ENCODE measurements around the gene DHRSX. TPM values are rescaled to one million over a fixed set of nuclear protein-coding genes. Genes with fewer than 3 reads are reported as not detected.

DHRSX gene
- total and polyA plus RNA-seq, 2 donors (not counting 3 experiments of a cell fraction or from before 2014, with no cell fraction given): 27.1 to 37.7 TPM

DNA sequence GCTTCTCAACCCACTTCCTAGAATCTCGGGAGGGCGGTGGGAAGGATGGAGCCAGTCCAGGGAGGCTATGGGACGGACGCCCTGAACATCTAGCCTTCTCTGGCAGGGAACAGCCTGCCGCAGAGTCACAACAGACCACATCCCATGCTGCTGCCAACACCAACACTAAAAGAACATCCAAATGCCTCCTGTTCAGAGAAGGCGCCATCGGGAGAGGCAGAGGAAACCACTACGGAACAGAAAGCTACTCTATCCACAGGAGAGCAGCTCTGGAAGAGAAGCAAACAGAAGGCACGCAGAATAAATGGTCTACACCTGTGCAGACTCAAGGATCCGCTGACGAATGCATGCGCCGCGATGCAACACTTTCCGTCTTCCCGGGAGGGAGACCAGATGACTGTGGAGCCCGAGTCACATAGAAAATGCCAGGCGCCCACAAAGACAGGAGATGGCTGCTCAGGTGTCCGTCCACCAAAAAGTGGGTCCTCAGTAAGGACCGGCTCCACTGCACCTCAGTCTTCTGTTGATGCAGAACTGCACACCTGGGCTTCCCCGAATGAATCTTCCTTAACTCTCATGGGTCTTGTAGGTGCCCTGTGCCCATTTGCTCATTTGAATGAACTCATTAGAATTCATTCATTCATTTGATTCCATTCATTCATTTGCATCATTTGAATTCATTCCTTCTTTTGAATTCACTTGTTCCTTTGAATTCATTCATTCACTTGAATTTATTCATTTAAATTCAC, 217.5 kb downstream of the DHRSX start:
- POLR2A ChIA-PET: no interaction called here
- intact Hi-C loops (cut with micrococcal nuclease) (no loop called here), dilution Hi-C loops (cut with MboI; ENCODE audit: extremely low pct_ligation_motif_present, low sequenced_read_pairs) (no loop called here)
- H3K9me1 ChIP-seq (replicated peaks; ENCODE audit: control insufficient read depth, extremely low read depth, insufficient read depth, low read length): no peaks in the 10 kb centered on the region
- no peaks in the 10 kb centered on the region for H3K27me3 ChIP-seq (ENCODE audit: control insufficient read depth in 2 of 2, insufficient read depth in 2 of 2, low read length in 2 of 2)
- DNase-seq (ENCODE audit: low read depth, low spot score): no peak
- H2AFZ ChIP-seq (ENCODE audit: low read depth, low read length): no peak overlapping the region
- no peak overlapping the region for H3K4me3 ChIP-seq (replicated peaks in 1 of 3; ENCODE audit: insufficient read depth in 1 of 3, low read depth in 1 of 3, low read length in 3 of 3)
- no peaks in the 10 kb centered on the region for H3K4me1 ChIP-seq (ENCODE audit: control insufficient read depth, extremely low read depth, insufficient read depth, low read length)
- H3K9ac ChIP-seq (replicated peaks; ENCODE audit: extremely low read depth, insufficient read depth, low read length): no peak overlapping the region
- CTCF ChIA-PET: no interaction called here
- no peaks in the 10 kb centered on the region for H4K20me1 ChIP-seq (replicated peaks; ENCODE audit: control insufficient read depth, extremely low read depth, insufficient read depth, low read length)
- TF ChIP-seq GATA2 (IDR thresholded peaks at IDR 0.05; ENCODE audit: insufficient read depth, insufficient read length, low read depth, low read length): no peak
- TF ChIP-seq MYC (IDR thresholded peaks at IDR 0.05; ENCODE audit: low read depth, low read length): no peak
- TF ChIP-seq, protein P1, sequence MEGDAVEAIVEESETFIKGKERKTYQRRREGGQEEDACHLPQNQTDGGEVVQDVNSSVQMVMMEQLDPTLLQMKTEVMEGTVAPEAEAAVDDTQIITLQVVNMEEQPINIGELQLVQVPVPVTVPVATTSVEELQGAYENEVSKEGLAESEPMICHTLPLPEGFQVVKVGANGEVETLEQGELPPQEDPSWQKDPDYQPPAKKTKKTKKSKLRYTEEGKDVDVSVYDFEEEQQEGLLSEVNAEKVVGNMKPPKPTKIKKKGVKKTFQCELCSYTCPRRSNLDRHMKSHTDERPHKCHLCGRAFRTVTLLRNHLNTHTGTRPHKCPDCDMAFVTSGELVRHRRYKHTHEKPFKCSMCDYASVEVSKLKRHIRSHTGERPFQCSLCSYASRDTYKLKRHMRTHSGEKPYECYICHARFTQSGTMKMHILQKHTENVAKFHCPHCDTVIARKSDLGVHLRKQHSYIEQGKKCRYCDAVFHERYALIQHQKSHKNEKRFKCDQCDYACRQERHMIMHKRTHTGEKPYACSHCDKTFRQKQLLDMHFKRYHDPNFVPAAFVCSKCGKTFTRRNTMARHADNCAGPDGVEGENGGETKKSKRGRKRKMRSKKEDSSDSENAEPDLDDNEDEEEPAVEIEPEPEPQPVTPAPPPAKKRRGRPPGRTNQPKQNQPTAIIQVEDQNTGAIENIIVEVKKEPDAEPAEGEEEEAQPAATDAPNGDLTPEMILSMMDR (IDR thresholded peaks at IDR 0.05; ENCODE audit: extremely low read depth in 1 of 2, insufficient read depth in 1 of 2, low read depth in 1 of 2, low read length in 2 of 2): no peak
- TF ChIP-seq FOS (IDR thresholded peaks at IDR 0.05; ENCODE audit: borderline replicate concordance, insufficient read depth, low read length): no peak
- no peak for TF ChIP-seq POLR2AphosphoS5 (IDR thresholded peaks at IDR 0.05; ENCODE audit: insufficient read depth, low read depth, low read length)
- TF ChIP-seq, protein P2, sequence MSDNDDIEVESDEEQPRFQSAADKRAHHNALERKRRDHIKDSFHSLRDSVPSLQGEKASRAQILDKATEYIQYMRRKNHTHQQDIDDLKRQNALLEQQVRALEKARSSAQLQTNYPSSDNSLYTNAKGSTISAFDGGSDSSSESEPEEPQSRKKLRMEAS (IDR thresholded peaks at IDR 0.05; ENCODE audit: insufficient read depth, insufficient read length): no peak
- no peak for TF ChIP-seq EZH2 (IDR thresholded peaks at IDR 0.05; ENCODE audit: borderline replicate concordance, low read depth, low read length, severe bottlenecking)
- no peak for TF ChIP-seq JUN (IDR thresholded peaks at IDR 0.05; ENCODE audit: borderline replicate concordance, insufficient read depth, insufficient read length, low read depth)
- no peak for TF ChIP-seq POLR2A (IDR thresholded peaks at IDR 0.05; ENCODE audit: low read depth, low read length)
- no peak overlapping the region for H3K27ac ChIP-seq (ENCODE audit: insufficient read depth, low read depth, low read length)
- BruUV-seq (replicated peaks): no TSS peak
- no peaks in the 10 kb centered on the region for H3K36me3 ChIP-seq (ENCODE audit: control insufficient read depth in 2 of 2, extremely low read depth in 1 of 2, insufficient read depth in 2 of 2, low read length in 2 of 2)
- FAIRE-seq: no peak
- H3K4me2 ChIP-seq (ENCODE audit: insufficient read depth, low read length): no peak overlapping the region
- H3K79me2 ChIP-seq (ENCODE audit: control insufficient read depth, insufficient read depth, low read length): no peaks in the 10 kb centered on the region
- no peaks in the 10 kb centered on the region for H3K9me3 ChIP-seq (replicated peaks; ENCODE audit: control insufficient read depth, insufficient read depth, low read length)

Measured in endothelial cell of umbilical vein (primary cell).